T-helper 17 cell (primary cell): ENCODE measurements around the gene IGF2R. TPM values are rescaled to one million over a fixed set of nuclear protein-coding genes. Genes with fewer than 3 reads are reported as not detected.

Experiments
- ATAC-seq: fragments of 150-1000 bp; cut with Tn5 transposase; 2 replicates; pipeline ENCODE4 v1.10.0; 2021; ENCODE audit warnings: mild to moderate bottlenecking, moderate library complexity
- DNase-seq, 3 donors: peaks; one replicate each; pipeline versions ENCODE4 v3.0.0 to v3.0.0-alpha.2; 2020 to 2021
- H3K9me3 ChIP-seq: one replicate; pipeline ENCODE4 v1.7.0; 2013; ENCODE audit warnings: low read length, mild to moderate bottlenecking; ENCODE audit not compliant: control insufficient read depth, poor library complexity, severe bottlenecking
- H3K27ac Mint-ChIP-seq: one replicate; pipeline ENCODE4 v1.8.0; 2022; ENCODE audit warnings: mild to moderate bottlenecking, moderate library complexity, mixed read lengths
- H3K27me3 Mint-ChIP-seq: one replicate; pipeline ENCODE4 v1.8.0; 2022; ENCODE audit warnings: mixed read lengths
- H3K36me3 Mint-ChIP-seq: one replicate; pipeline ENCODE4 v1.8.0; 2022; ENCODE audit warnings: low read depth, mixed read lengths
- H3K4me1 Mint-ChIP-seq: one replicate; pipeline ENCODE4 v1.8.0; 2022; ENCODE audit warnings: mild to moderate bottlenecking, mixed read lengths
- H3K4me3 Mint-ChIP-seq: one replicate; pipeline ENCODE4 v1.8.0; 2022; ENCODE audit warnings: mild to moderate bottlenecking, moderate library complexity, mixed read lengths
- total RNA-seq, 4 donors: library from RNA in 2 of 4; stranded (reverse) in 2 of 4; gene quantifications; one replicate each; pipeline ENCODE4 v1.2.3 and lab custom pipeline; 2022 to 2026

IGF2R gene
- total RNA-seq, 2 donors from 2014 or later: 56.7 to 59.5 TPM

DNA sequence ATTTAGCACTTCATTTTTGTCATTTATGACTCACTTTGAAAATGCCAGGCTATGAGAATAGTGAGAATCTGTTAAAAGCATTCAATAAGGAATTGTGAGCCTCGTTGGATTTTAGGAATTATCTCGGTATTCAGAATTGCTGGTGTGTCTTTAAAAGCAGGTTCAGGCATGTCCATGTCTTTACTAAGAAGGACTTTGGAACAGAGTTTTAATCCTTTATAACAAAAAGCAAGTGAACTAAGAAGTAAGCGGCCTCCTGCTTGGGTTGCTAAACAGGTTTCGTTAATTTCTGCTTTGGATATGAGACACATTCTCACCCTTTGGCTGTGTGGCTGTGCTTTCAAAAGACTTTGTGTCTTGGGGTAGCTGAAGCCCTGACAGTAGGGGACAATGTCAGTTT, 74.9 kb downstream of the IGF2R start:
- ATAC-seq (no peak), DNase-seq (no peak)
- Mint-ChIP-seq H3K27ac (no peak overlapping the region), H3K36me3 (peaks cover 10% of the 10 kb centered on the region), H3K4me3 (no peak overlapping the region), H3K4me1 (peaks cover 10% of the 10 kb centered on the region), H3K27me3 (no peaks in the 10 kb centered on the region)
- H3K9me3 ChIP-seq: no peaks in the 10 kb centered on the region

DNA sequence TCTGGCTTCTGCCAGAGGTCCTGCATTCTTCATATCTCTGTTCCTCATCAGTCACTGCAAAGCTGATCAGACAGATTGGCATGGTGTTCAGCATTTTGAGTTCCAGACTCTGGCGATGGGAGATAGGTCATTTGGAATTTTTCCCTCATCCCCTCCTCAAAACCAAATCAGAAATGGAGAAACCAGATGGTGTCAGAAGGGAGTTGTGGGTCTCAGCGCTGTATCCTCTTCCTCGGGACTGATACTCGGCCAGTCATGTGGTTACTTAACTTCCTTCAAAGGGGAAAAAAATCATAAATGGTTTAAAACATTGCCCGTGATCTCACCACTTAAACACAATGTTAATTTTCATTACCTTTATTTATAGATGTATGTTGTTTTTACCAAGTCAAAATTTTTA, 75.8 kb downstream of the IGF2R start:
- H3K4me3 Mint-ChIP-seq: no peak overlapping the region
- H3K4me1 Mint-ChIP-seq: peaks cover 8% of the 10 kb centered on the region
- no peaks in the 10 kb centered on the region for H3K9me3 ChIP-seq
- H3K36me3 Mint-ChIP-seq: peaks cover 10% of the 10 kb centered on the region
- H3K27me3 Mint-ChIP-seq: no peaks in the 10 kb centered on the region
- ATAC-seq: no peak
- H3K27ac Mint-ChIP-seq: no peak overlapping the region
- DNase-seq: no peak

DNA sequence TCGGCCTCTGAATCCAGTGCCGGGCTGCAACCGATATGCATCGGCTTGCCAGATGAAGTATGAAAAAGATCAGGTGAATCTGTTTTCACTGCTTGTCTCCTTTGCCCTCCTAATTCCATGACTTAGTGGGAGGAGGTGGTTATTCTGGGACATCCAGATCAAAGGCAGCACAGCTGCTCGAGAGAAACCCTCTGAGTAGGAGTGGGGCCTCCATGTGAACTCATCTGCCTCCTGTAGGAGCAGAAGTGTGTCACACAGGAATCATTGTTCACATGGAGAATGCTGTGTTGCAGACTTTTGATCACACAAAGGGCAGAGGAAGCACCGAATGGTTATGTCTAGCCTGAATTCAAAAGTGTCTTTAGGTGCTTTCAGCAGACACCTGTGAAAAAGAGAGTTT, 79.6 kb downstream of the IGF2R start:
- no peak overlapping the region for H3K27ac Mint-ChIP-seq

DNA sequence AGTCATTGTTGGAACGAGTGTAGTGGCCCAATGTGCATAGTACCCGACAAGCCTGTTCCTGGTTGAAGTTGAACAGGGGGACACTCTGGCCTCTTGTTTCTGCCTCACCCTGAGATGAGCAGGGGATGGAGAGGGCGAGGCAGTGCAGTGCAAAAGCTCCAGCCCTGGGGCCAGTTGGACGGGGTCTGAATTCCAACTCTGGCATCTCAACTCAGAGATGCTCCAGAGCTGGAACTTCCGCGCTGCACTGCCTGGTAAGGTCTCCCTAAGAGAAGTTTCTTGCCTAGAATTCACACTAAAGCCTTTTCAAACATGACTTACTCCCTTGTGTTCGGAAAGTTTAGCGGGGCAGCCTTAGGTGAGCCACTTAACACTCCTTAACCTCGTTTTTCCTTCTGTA, 80.5 kb downstream of the IGF2R start:
- H3K36me3 Mint-ChIP-seq: peaks cover 24% of the 10 kb centered on the region
- peaks cover 21% of the 10 kb centered on the region for H3K4me1 Mint-ChIP-seq
- H3K4me3 Mint-ChIP-seq: no peak overlapping the region
- H3K27me3 Mint-ChIP-seq: no peaks in the 10 kb centered on the region
- H3K9me3 ChIP-seq: no peaks in the 10 kb centered on the region
- no peak for DNase-seq
- ATAC-seq: no peak
- no peak overlapping the region for H3K27ac Mint-ChIP-seq

More for the DNA sequence above, 79.6 kb downstream of the IGF2R start:
- H3K27me3 Mint-ChIP-seq: no peaks in the 10 kb centered on the region
- H3K4me3 Mint-ChIP-seq: no peak overlapping the region
- ATAC-seq: no peak
- peaks cover 23% of the 10 kb centered on the region for H3K36me3 Mint-ChIP-seq
- H3K9me3 ChIP-seq: no peaks in the 10 kb centered on the region
- H3K4me1 Mint-ChIP-seq: peaks cover 23% of the 10 kb centered on the region
- DNase-seq: no peak

DNA sequence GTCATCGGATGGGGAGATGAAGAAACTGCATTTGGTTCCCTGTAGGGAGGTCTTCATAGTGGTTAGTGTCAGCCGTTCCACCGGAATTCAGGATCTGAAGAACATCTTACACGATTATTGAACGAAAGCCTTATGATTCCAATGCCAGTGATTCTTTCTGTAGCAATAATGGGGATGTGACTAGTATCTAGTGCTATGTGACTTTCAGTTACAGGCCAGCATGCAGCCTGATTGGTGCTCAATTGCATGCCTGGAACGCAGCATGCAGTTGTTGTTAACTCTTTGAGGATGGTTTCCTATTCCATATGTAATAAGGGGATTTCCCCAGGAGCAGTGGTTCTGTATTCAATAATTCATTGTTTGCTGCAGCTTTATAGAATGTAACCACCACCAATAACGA, 81.1 kb downstream of the IGF2R start:
- H3K27ac Mint-ChIP-seq: no peak overlapping the region
- H3K27me3 Mint-ChIP-seq: no peaks in the 10 kb centered on the region
- H3K4me3 Mint-ChIP-seq: no peak overlapping the region
- ATAC-seq: no peak
- H3K36me3 Mint-ChIP-seq: peaks cover 24% of the 10 kb centered on the region
- no peak for DNase-seq
- peaks cover 20% of the 10 kb centered on the region for H3K4me1 Mint-ChIP-seq
- H3K9me3 ChIP-seq: no peaks in the 10 kb centered on the region

DNA sequence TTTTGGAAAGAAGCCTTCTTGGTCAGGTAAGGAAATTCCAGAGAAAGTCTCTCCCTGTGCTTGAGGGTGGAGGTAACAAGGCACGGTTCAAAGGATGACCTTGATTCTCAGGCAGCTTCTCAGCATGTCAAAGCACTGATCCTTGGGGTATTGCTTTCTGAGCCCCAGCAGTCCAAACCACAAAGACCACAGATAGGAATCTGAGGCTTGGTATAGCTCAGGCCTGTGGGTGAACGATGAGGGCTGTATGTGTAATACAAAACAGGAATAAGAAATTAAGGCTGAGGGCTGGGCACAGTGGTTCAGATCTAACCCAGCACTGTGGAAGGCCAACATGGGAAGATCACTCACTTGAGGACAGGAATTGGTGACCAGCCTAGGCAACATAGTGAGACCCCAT, 82.5 kb downstream of the IGF2R start:
- Mint-ChIP-seq H3K27ac (peak overlapping the region; percentile 29), H3K4me3 (no peak overlapping the region), H3K27me3 (no peaks in the 10 kb centered on the region), H3K4me1 (peaks cover 19% of the 10 kb centered on the region), H3K36me3 (peaks cover 21% of the 10 kb centered on the region)
- ATAC-seq (peak; percentile 36), DNase-seq (no peak)
- H3K9me3 ChIP-seq: no peaks in the 10 kb centered on the region

DNA sequence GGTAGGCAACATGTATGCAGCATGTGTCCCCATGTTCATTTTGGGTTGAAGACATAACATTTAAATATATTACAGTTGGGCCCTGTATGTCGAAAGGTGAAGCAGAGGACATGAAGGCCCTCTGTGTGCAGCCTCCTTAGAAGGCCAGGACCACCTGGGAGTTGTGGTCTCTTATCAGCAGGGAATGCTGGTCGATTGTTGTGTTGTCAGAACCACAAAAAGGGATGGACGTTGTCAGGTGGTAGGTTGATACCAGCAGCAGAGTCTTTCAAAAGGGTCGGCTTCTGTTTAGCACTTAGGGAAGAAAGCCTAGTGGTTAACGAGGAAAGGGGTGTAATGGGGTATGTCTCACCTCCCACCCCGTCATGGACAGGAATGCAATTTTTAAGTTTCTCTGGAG, 85.4 kb downstream of the IGF2R start:
- no peak for DNase-seq
- Mint-ChIP-seq H3K4me1 (peaks cover 28% of the 10 kb centered on the region), H3K27ac (peak overlapping the region; percentile 16), H3K36me3 (peaks cover 30% of the 10 kb centered on the region), H3K4me3 (no peak overlapping the region), H3K27me3 (no peaks in the 10 kb centered on the region)
- H3K9me3 ChIP-seq: no peaks in the 10 kb centered on the region
- no peak for ATAC-seq

DNA sequence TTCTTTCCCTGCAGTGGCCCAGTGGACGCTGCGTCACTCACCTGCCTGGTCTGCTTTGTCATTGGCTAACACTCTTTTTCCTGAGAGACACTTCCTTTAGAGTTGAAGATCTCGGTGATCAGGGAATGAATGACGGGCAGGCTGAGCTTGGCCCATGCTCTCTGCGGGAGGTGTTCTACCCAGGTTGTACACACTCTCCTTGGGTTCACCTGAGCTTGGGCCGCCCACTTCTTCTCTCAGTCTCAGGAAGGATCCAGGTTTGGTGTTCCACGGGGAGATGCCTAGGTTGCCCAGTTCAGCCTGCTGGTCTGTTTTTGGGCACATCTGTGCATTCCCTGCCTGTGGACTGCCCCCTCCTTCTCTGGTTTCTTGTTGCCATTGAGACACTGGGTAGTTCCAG, 86.0 kb downstream of the IGF2R start:
- H3K36me3 Mint-ChIP-seq: peaks cover 30% of the 10 kb centered on the region
- no peak overlapping the region for H3K4me3 Mint-ChIP-seq
- H3K4me1 Mint-ChIP-seq: peaks cover 25% of the 10 kb centered on the region
- no peaks in the 10 kb centered on the region for H3K27me3 Mint-ChIP-seq
- ATAC-seq: no peak
- no peak overlapping the region for H3K27ac Mint-ChIP-seq
- H3K9me3 ChIP-seq: no peaks in the 10 kb centered on the region
- DNase-seq: no peak

DNA sequence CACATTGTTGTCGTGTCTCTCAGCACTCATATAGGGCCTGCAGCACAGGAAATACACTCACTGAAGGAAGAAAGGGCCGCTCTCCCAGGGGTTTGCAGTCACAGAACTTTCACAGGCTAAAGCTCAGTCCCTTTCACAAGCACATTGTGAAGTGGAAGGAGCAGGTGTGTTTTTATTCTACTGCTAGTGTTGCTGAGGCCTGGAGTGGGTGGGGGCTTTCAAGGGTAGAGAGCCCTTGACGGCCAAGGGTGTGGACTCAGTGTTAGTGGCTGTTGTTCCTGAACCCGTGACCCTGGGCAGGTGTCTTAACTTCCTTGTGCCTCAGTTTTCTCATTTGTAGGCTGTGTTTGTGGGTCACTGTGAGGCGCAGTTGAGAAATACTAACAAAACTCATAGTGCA, 86.5 kb downstream of the IGF2R start:
- no peaks in the 10 kb centered on the region for H3K9me3 ChIP-seq
- Mint-ChIP-seq H3K27me3 (no peaks in the 10 kb centered on the region), H3K4me1 (peaks cover 25% of the 10 kb centered on the region), H3K4me3 (no peak overlapping the region), H3K36me3 (peaks cover 30% of the 10 kb centered on the region), H3K27ac (no peak overlapping the region)
- ATAC-seq (no peak), DNase-seq (no peak)

DNA sequence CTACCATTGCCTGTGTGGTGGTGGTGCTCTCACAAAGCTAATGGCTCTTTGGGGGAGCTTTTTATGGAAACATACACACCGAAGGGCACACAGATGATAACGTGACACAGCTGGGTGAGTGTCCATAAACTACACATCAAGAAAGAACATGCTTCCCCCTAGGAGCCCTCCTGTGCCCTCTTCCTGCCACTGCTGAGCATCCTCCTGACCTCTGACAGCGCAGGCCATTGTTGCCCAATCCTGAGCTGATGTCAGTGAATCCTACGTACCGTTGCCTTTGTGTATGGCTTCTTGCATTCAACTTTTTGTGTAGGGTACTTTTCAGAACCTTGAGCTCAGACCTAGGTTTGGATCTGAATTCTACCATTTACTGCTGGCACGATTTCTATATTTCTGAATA, 86.9 kb downstream of the IGF2R start:
- H3K27me3 Mint-ChIP-seq: no peaks in the 10 kb centered on the region
- H3K9me3 ChIP-seq: no peaks in the 10 kb centered on the region
- no peak overlapping the region for H3K27ac Mint-ChIP-seq
- H3K4me1 Mint-ChIP-seq: peaks cover 21% of the 10 kb centered on the region
- no peak for ATAC-seq
- H3K36me3 Mint-ChIP-seq: peaks cover 31% of the 10 kb centered on the region
- no peak overlapping the region for H3K4me3 Mint-ChIP-seq
- DNase-seq: no peak

DNA sequence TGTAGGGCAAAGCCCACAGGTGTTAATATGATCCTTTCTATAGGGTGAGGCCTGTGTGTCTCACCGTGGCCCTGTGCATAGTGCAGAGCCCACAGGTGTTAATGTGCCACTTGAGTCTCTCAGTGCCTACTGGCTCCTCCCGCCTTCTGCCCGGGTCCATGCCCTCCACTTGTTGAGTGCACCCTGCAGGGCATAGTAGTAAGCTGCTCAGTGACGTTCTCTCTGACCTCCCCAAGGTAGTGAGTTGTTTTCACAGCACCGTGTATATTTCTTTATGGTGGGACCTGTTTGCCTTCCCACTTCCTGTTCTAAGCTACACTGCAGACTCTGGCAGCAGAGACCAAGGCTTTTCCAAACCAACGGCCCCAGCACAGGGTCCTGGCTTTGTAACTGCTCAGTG, 88.2 kb downstream of the IGF2R start:
- H3K4me3 Mint-ChIP-seq: no peak overlapping the region

DNA sequence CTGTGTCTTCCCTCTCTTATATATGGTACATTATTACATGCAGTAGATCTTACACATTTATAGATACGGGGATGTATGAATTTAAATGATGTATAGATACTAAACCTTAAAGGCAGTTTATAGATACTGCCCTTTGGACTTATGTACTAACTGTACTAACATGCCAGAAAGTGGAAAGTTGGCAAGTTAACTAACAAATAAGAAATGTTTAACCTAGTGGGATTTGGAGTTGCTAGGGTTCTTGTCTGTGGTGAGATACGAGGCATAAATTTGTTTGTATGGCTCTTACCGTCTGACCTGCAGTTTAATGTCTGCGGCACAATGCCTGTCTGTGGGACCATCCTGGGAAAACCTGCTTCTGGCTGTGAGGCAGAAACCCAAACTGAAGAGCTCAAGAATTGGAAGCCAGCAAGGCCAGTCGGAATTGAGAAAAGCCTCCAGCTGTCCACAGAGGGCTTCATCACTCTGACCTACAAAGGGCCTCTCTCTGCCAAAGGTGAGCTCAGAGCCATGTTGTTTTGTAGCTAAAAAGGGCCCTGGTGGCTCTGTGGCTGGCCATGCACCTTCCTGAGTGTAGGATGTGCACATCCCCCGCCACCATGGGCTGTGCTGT, 89.8 kb downstream of the IGF2R start:
- Mint-ChIP-seq H3K36me3 (peaks cover 25% of the 10 kb centered on the region), H3K4me3 (no peak overlapping the region), H3K27ac (no peak overlapping the region), H3K4me1 (peaks cover 13% of the 10 kb centered on the region), H3K27me3 (no peaks in the 10 kb centered on the region)
- DNase-seq: no peak
- no peak for ATAC-seq
- H3K9me3 ChIP-seq: no peaks in the 10 kb centered on the region

More for the DNA sequence above, 88.2 kb downstream of the IGF2R start:
- Mint-ChIP-seq H3K4me1 (peaks cover 14% of the 10 kb centered on the region), H3K36me3 (peaks cover 30% of the 10 kb centered on the region), H3K27ac (peak overlapping the region; percentile 56), H3K27me3 (no peaks in the 10 kb centered on the region)
- DNase-seq (no peak), ATAC-seq (no peak)
- H3K9me3 ChIP-seq: no peaks in the 10 kb centered on the region

DNA sequence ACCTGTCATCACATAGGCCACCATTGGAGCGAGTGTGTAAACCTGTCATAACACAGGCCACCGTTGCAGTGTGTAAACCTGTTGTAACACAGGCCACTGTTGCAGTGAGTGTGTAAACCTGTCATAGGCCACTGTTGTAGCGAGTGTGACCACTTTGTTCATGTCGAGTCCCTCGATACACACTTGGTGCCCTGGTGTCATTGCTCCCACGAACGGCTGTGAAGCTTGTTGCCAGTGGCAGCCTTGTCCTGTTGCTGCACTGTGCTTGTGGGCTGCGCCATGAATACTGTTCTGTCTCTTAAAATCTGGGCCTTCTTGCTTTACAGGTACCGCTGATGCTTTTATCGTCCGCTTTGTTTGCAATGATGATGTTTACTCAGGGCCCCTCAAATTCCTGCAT, 91.3 kb downstream of the IGF2R start:
- DNase-seq: no peak
- H3K36me3 Mint-ChIP-seq: peaks cover 27% of the 10 kb centered on the region
- H3K27ac Mint-ChIP-seq: no peak overlapping the region
- peaks cover 13% of the 10 kb centered on the region for H3K4me1 Mint-ChIP-seq
- H3K9me3 ChIP-seq: no peaks in the 10 kb centered on the region
- no peaks in the 10 kb centered on the region for H3K27me3 Mint-ChIP-seq
- H3K4me3 Mint-ChIP-seq: no peak overlapping the region
- ATAC-seq: no peak

DNA sequence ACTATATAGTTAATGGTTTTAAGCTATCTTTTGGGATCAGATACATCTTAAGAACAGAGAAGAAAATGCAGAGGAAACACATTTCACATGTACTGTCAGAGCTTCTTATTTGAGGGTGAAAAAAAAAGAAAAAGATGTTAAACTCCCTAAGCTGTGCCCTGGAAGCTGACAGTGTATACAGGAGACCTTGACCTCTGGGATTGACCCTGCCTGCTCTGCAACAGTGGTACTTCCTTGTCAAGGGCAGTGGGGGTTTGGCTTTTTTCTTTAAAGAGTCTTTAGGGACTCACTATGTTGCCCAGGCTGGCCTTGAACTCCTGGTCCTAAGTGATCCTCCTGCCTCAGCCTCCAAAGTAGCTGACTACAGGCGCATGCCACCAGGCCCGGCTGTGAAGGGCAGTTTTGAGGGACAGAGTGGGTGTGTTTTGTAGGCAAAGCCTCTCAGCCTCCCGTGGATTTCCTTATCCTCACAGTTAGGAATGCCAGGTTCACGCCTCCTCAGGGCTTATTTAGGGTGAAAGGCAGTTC, 92.1 kb downstream of the IGF2R start:
- Mint-ChIP-seq H3K36me3 (peaks cover 29% of the 10 kb centered on the region), H3K4me3 (no peak overlapping the region), H3K27ac (no peak overlapping the region)

More for the DNA sequence above, 92.1 kb downstream of the IGF2R start:
- ATAC-seq: no peak
- H3K9me3 ChIP-seq: no peaks in the 10 kb centered on the region
- H3K4me1 Mint-ChIP-seq: peaks cover 12% of the 10 kb centered on the region
- no peak for DNase-seq
- H3K27me3 Mint-ChIP-seq: no peaks in the 10 kb centered on the region
